ENCODE data around the gene RTL10.

The RTL10 gene

GRCh38 chr22:19821523-19822300 is 33.0 kb downstream of the RTL10 start:
- no peak for DNase-seq

GRCh38 chr22:19820880-19821522 is 33.7 kb downstream of the RTL10 start:
- no peak for DNase-seq

- no peak for DNase-seq
Observed at GRCh38 chr22:19819911-19820879, 34.5 kb downstream of the RTL10 start.

GRCh38 chr22:19819208-19819910 is 35.3 kb downstream of the RTL10 start:
- no peak for DNase-seq

- DNase-seq = no peak
Observed at GRCh38 chr22:19818324-19819207, 36.1 kb downstream of the RTL10 start.

- no peak for DNase-seq
Observed at GRCh38 chr22:19816372-19817119, 38.1 kb downstream of the RTL10 start.

GRCh38 chr22:19815823-19816290 is 38.8 kb downstream of the RTL10 start:
- DNase-seq = no peak

- no peak for DNase-seq
Observed at GRCh38 chr22:19815093-19815822, 39.4 kb downstream of the RTL10 start.

- DNase-seq = no peak
Observed at GRCh38 chr22:19814428-19814827, 40.2 kb downstream of the RTL10 start.

GRCh38 chr22:19812910-19813309 is 41.8 kb downstream of the RTL10 start:
- no peak for DNase-seq

- DNase-seq = no peak
Observed at GRCh38 chr22:19811811-19812771, 42.6 kb downstream of the RTL10 start.

GRCh38 chr22:19811211-19811621 is 43.5 kb downstream of the RTL10 start:
- no peak for DNase-seq

GRCh38 chr22:19810381-19811201 is 44.1 kb downstream of the RTL10 start:
- no peak for DNase-seq

- no peak for DNase-seq
Observed at GRCh38 chr22:19809741-19810140, 44.9 kb downstream of the RTL10 start.

- DNase-seq = no peak
Observed at GRCh38 chr22:19808873-19809478, 45.7 kb downstream of the RTL10 start.

GRCh38 chr22:19807914-19808872 is 46.5 kb downstream of the RTL10 start:
- DNase-seq = no peak
